NCI-H748 treated with DMSO at 0.1 percent for 48 hours (cell line): ENCODE data around the gene ARSJ.
"Not testable (repeated sequence)": the region's sequence is repeated elsewhere in the genome, so short reads cannot be mapped to it uniquely, and the experiment has no call there.

Experiments
- DNase-seq: peaks from one replicate; lab custom pipeline; 2025; lab: John Stamatoyannopoulos, UW

ARSJ gene

DNA sequence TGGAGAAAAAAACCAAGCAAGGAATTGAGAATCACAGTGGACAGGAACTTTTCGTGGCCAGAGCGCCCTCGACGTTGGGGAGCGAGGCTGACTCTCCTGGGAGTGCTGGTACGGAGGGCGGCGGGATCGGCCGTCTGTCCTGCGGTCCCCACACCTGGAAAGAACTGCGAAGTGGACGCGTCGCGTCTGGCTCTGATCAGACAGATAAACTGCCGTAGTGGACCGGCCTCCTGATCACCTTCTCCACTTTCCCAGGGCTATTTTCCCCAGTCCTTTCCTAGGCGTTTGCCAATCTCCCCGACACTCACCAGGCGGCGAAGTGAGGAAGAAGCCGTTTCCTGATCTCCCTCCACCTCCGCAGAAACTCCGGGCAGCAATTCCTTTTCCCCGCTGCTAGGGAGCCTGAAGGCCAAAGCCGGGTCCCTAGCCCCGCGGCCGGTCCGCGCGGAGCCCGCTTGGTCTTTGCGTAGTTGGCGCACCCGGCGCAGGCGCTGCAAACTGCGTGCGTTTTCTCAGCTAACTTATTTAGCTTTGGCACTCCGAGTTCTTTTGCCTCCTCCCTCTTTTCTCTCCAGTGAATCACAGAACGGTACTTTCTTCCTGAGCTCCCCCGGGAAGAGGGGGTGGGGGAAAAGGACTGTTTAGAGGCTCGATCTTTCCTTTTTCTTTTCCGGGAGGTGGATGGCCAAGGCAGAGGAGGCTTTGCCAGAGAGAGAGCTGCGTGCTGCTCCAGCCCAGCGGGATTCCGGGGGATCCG is at the start of gene ARSJ:
ARSJ (minus strand) TSS at position 500 of the 757 bp plus-strand sequence. CDS start 813 bp downstream, outside the sequence.
- DNase-seq: no peak

DNA sequence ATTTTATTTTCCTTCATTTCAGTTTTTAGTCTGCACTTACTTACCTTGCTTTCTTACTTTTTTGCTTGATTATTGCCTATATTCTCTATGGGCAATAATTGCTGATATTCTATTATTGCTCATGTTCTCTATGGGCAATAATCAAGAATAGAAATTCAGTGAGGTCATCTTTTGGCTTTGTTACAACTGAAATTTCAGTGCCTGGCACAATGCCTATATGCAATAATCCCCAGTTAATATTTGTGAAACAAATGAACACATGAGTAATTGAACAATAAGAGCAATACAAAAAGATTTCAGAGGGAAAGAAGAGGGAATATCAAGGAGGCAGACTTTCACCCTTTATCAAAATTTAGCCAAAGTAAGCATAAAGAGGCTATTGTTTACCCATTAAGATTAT is 48.6 kb upstream of the ARSJ start:
- peak; percentile 2 for DNase-seq

DNA sequence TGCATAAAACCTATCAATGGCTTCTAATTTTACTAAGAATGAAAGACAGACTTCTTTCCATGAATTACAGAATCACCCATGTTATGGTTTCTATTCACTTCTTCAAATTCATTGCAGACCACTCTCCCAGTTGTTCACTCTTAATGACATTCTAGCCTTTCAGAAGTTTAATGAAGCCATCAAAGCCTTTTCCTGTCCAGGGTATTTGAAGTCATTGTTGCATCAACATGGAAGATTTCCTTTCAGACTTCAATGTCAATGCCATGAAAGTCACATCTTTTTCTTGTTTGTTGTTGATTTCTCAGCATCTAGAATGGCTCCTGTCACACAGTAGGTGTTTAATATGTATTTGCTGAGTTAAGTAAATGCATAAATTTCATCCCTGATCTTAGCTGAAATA is 48.1 kb upstream of the ARSJ start:
- DNase-seq: no peak

DNA sequence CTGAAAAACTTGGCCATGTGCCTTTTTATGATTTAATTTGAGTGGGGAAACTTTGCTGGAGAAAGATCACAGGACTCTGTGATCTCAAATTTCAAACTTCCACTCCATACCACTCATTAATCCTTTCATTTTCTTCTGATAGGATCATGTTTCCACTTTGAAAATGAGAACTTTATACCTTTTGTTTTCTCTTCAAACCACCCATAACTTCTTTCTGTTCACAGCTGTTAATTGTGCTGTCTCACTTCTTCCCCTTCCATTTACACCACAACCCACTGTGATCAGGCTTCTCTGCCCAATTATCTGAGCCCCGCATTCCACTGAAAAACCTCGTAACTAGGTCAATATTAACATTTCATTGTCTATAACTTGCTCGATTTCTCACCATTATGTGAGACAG is 47.0 kb upstream of the ARSJ start:
- peak; percentile 4 for DNase-seq

DNA sequence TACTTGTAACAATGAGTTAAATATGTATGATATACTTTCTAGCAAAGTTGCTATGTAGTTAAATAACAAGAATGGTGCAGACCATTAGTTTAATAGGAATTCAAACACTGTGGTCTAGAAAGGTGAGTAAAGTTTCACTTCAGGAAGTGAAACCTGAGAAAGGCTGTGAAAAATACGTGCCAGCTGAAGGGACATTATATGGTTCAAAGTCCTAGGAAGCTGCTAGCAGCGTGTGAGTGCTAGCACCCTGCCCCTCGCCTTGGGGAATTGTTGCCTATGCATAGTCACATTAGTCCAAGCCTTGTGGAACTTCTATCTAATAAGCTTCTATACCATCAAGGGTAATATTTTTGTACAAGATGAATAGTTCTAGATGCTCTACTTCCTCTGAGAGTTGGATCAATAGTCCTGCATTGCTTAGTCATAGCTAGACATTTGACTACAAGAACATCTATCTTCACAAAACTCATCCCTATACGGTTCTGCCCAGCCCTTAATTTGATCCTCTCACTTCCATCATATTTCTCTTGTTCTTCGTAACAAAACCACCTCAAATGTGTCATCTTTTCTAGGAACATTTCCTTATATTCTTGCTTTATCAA is 45.8 kb upstream of the ARSJ start:
- DNase-seq: no peak

DNA sequence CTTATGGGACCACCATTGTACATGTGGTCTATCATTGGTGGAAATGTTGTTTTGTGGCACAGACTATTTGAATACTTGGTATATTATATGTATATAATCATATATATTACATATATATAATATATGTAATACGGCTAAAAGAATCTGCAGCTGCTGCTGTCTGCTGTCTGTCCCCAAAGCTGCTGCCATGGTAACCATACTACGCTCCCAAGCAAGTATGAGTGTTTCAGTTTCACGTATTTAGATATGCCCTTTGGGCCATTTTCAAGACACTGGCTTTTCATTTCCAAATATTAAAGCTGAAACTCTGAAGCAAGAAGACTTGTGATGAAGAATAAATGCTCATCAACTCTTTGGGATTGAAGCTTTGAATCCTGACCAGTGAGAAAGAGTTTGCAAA is 42.0 kb upstream of the ARSJ start:
- peak; percentile 1 for DNase-seq

DNA sequence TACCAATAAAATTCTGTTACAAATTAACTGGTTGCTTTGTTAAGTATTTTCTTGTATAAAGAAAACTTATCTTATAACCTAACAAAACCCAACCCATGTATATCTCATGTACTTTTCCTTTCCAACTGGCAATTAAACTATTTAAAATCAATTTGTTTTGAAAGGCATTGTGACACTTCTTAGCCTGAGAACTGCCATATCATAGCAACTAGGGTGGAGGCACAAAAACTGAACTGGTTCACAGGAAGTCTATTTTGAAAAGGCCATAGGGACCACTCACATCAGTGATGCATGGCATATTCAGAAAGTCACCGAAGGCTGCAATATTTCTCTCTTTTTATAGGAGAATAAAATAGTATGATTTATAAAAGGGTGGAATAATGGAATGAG is 40.5 kb upstream of the ARSJ start:
- DNase-seq: peak; percentile 1

DNA sequence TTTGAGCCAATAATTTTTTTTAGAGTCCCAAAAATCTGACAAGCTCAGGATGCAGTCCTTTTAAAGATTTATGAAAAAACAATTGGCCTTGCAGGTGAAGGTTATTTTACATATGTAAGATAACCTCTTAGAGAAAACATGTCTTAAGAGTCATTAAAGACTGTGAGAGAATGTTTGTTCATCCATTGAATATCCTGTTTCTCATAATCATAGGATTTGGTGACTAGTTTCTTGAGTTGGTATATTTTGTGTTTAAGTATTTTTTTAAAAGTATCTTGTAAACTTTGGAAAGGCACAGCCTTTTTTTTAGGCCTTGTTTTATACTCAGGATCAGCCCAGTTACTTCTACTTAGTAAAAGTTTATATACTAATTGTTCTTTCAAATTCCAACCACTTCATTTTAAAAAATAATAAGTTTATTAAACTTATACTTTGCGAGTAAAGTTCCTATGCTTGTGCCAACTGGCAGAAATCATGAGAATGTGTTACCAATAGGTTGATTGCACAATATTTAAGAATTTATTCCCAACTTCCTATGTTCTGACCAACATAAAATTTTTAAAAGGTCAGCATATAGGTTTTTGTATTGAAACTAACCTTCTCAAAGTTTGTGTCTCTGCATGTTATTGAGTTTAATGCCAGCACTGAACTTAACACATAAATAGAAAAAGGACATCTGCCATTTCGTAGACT is 40.0 kb upstream of the ARSJ start:
- no peak for DNase-seq

DNA sequence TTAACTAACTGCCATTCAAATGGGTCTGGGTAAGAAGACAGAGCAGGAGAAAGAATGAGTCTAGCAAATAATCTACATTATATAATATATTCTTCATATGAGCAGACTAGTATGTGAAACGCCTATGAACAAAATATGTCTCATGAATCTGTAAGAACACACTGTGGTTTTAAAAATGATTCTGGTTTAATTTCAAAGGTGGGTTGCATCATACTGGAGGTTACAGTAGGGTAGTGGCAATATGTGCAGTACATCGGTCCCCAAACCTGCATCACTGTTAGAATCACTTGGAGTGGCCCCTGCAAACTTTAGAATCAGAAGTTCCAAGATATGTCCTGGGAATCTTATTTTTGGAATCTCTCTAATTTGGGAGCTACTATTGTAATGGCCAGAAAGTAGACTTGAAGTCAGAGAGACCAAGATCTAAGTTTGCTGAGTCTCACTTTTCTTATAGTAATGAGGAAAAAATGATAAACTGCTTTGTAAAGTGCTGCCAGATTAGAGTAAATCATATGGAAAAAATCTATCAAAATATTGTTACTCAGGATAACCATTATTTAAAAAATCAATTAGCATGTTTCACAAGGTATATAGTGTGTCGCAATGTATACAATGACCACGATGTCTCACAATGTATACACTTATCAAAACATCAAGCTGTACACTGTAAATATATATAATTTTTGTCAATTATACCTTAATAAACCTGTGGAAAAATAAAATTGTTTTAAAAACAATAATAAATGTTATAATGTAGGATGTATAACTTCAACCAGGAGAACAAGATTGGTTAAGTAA is 37.9 kb upstream of the ARSJ start:
- no peak for DNase-seq

DNA sequence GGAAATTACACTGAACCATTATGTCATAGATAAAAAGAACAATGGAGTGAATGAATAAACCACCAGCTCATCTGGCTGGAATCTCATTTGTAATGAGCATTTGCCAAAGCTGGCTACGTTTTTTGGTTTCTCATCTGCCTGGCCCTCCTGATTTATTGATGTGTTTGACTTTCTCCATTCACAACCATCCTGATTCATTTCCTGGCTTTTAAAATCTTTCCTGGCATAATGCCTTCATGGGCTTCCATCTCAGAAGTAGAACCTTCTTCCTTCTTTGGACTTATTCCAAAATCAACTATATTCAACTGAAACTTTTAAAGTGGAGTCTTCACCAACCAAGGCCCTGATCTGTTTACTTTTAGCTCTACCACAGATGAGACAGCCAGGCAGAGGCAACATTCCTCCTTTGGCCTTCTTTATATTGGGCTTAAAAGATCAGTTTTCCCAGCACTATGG is 36.0 kb upstream of the ARSJ start:
- no peak for DNase-seq

DNA sequence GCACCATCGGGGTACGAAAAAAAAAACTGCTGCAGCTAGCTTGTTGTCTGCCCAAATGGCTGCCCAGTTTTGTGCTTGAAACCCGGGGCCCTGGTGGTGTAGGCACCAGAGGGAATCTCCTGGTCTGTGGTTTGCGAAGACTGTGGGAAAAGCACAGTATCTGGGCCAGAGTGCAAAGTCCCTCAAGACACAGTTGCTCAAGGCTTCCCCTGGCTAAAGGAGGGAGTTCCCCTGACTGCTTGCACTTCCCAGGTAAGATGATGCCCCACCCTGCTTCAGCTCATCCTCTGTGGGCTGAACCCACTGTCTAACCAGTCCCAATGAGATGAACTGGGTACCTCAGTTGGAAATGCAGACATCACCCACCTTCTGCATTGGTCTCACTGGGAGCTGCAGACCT is 33.8 kb upstream of the ARSJ start:
- DNase-seq: not testable (repeated sequence)

DNA sequence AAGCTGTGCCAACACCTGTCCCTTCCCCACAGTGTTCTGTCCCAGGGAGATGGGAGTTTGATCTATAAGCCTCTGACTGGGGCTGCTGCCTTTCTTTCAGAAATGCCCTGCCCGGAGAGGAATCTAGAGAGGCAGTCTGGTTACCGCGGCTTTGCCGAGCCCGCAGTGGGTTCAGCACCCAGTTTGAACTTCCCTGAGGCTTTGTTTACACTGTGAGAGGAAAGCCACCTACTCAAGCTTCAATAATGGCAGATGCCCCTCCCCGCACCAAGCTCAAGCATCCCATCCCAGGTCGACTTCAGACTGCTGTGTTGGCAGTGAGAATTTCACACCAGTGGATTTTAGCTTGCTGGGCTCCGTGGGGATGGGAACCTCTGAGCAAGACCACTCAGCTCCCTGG is 33.3 kb upstream of the ARSJ start:
- DNase-seq: no peak

DNA sequence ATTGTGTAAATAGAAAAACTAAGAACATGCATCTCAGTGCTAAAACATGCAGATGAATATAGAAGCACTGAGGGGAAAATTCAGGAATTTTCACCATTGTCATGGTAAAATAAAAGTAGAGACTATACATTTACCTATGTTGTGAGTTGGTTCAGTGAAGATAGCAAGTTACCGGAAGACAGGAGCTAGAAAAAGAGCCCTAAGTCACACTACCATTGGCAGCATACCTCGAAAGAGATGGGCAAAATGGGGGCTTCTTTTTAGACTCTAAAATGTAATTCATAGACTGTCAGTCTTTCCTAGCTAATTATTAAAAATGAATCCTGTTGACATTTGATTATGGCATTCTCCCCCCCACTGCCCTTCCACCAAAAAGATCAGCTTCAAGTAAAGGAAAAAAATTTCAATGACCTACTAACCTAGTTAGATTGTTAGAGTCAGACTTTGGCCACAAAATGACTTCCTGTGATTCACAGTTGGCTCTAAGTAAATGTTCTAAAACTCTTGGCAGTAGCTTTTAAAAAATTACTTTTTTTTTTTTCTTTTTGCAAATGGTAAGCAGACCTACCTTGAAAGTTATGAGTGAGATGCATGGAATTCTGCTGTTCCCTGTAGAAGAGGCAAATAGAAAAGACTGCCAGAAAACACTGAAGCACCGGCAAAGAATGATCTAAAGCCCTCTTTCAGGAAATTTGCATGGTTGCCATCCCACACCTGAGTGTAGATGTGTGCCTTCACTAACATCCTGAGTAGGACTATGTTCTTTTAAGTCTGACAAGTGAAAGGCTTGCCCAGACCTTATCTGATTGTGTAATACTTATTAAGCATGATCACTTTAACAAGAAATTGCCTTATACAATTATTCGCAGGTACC is 26.4 kb upstream of the ARSJ start:
- DNase-seq: no peak

DNA sequence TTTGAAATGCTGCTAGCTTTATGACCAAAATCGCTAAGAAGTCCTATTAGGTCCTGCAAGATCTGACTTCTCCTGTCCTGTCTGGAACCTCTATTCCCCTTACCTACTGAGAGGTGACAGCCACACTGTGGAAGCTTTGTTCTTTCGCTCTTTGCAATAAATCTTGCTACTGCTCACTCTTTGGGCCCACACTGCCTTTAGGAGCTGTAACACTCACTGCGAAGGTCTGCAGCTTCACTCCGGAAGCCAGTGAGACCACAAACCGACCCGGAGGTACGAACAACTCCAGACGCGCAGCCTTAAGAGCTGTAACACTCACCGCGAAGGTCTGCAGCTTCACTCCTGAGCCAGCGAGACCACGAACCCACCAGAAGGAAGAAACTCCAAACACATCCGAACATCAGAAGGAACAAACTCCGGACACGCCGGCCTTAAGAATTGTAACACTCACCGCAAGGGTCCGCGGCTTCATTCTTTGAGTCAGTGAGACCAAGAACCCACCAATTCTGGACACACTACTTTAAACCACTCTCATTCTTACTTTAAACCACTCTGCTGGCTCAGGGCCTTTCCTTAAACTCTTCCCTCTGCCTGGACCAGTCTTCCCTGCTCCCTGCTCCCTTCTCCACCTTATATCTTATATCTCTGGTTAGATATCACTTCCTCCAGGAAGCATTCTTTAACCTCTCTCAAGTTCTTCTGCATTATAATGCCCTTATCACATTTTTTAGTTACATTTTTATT is 25.2 kb upstream of the ARSJ start:
- not testable (repeated sequence) for DNase-seq

DNA sequence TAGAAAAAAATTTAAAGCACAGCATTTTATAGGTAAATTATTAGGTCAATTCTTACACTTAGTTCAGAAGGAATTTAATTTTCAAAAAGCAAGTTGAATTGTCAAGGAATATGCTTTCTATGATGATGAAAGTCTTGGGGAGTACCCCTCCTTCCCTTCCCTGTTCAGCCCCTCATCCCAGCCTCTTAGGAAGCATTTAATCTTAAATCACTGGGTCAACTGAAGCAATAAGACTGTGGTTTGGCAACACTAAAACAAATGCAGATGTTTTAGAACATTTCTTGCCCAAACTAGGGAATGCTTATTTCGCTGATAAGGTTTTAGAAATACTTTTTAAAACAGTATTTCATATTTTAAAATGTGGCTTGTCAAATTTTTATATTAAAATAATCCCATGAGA is 19.1 kb upstream of the ARSJ start:
- no peak for DNase-seq

DNA sequence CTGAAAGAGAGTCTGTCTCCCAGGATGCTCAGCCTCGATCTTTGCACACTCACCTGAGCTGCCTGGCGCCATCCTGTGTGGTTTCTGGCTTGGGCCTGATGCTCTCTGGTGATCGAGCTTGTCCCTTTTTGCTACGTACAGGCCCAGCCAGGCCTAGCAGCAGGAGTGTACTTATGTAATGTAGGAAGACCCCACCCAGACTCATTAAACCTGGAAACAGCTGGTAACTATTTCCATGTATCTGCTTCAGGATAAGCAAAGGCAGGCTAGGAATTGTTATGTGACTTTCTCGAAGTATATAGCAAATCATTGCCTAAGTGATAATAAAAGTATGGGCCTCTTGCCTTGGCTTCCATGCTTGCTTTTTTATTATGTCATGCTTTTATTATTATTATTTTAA is 18.6 kb upstream of the ARSJ start:
- peak; percentile 75 for DNase-seq

DNA sequence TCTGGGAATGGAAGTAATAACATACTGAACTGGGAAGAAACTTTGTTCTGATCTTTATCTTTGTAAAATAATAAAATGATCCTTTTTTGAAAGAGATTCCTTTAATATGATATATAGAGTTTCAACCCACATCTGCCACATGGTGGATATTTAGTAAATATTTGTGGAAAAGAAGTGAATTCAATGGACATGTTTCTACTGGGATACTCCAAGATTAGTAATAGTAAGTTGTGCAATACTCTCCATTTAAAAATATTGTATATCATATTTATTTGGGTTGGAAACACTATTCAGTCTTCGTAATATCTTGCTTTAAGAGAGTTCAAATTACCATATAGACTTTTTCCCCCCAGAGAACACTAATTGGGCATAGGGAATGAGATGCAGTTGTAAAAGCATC is 17.8 kb upstream of the ARSJ start:
- no peak for DNase-seq

DNA sequence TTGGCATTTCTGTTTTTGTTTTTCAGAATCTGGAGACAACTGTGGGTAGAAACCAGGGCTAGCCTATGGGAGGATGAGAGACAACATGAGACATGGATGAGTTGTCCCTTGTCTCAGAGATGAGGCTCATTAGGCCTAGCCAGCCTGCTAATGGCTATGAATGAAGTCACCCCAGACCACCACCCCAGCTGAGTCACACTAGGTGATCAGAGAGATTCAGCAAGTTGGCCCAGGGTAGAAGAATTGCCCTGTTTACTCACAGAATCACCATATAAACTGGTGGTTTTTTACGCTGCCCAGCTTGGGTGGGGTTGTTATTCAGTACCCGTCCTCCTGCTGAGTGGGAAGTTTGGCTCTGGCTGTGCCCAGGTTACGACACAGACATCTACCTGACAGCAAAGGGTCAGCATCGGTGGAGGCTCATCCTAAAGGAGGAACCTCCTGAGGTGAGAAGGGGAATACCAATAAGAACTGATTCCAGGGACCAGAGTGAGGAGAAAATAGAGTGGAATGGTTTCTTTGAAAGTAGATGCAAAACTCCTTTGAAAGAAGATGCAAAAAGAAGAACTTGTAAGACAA is 17.2 kb upstream of the ARSJ start:
- DNase-seq: peak; percentile 7

DNA sequence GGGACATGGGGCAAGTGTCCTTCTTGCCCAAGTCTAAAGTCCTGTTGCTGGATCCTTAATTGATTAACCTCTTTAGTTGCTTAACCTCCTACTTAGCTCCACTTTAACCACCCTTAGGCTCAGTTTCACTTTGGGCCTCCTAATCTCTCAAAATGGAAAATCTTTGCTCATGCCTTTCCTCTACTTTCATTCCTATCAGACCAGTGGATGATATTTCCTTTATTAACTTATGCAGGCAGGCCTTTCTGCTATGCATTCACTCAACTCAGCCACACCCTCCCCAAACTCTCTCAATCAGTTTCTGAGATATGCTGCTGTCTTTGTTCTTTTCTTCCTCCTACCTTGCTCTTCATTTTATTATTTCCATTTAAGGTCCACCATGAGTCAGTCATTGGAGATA is 14.4 kb upstream of the ARSJ start:
- DNase-seq: no peak

DNA sequence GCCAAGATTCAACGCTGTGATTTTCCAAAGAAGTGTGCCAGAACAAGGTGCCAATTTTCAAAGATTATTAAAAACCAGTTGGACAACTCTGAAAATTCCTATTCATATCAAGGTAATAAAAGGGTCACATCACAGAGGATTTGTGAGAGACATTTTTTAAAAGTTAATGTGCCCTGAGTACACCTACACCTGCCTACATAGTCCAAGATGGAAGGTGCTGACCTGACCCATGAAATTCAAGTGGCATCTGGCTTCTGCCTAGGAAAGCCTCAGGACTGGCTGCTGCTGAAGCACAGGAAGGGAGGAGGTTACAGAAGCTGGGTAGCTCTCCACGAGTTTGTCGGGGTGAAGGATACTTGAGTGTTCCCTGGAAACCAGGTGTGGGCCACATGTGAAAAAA is 11.4 kb upstream of the ARSJ start:
- DNase-seq: no peak
